Midbrain (tissue), 1 donor: ENCODE measurements around the gene RFTN1.

Source experiments
- DNase-seq: peaks from one replicate; lab custom pipeline; 2025; lab: John Stamatoyannopoulos, UW

The RFTN1 gene

GRCh38 chr3:16272588-16272987, 240.9 kb downstream of the RFTN1 start:
- DNase-seq: no peak

GRCh38 chr3:16270855-16271254, 242.6 kb downstream of the RFTN1 start:
- DNase-seq: no peak

- DNase-seq: no peak
Observed at GRCh38 chr3:16266714-16267113, 246.8 kb downstream of the RFTN1 start.
